OCI-LY7 (cell line): Measurements from ENCODE around the gene MIB1. TPM values are rescaled to one million over a fixed set of nuclear protein-coding genes. Genes with fewer than 3 reads are reported as not detected.

ENCODE experiments used
- BruUV-seq: library from RNA; stranded (reverse); fragments of 400-500 nt; replicated peaks from 2 replicates; lab custom pipeline; 2021; lab: Mats Ljungman, UMichigan
- CTCF ChIA-PET: fragments of 300-600 bp; sonication (Branson Sonifier 250); formaldehyde crosslinking; loops from one replicate; lab custom pipeline; 2022; ENCODE audit warnings: antibody characterized with exemption; ENCODE audit not compliant: unreplicated experiment; lab: Charles Lee
- POLR2A ChIA-PET: fragments of 300-600 bp; sonication (Branson Sonifier 250); formaldehyde crosslinking; loops from one replicate; lab custom pipeline; 2022; ENCODE audit warnings: antibody characterized with exemption; lab: Charles Lee
- DNase-seq: peaks from one replicate; pipeline ENCODE4 v3.0.0-alpha.2; 2015; ENCODE audit warnings: low spot score
- H2AFZ ChIP-seq: fragments of 200-600 bp; sonication (generic), shearing (Covaris generic); 2 replicates; pipeline ENCODE4 v1.6.1; 2014; ENCODE audit warnings: mild to moderate bottlenecking, antibody characterized with exemption, low read length, moderate library complexity
- H3K27ac ChIP-seq: fragments of 200-600 bp; sonication (generic); 2 replicates; pipeline ENCODE4 v1.5.1; 2014; ENCODE audit warnings: mixed run types, low read depth, mild to moderate bottlenecking, moderate library complexity, low read length, inconsistent platforms; ENCODE audit not compliant: poor library complexity, severe bottlenecking
- H3K36me3 ChIP-seq: fragments of 200-600 bp; sonication (generic); 2 replicates; pipeline ENCODE4 v1.6.1; 2014; ENCODE audit warnings: mild to moderate bottlenecking, antibody characterized with exemption, low read length, moderate library complexity, mixed read lengths; ENCODE audit not compliant: insufficient read depth
- H3K4me1 ChIP-seq: fragments of 200-600 bp; sonication (generic); 2 replicates; pipeline ENCODE4 v1.5.1; 2014; ENCODE audit warnings: mild to moderate bottlenecking, low read length; ENCODE audit not compliant: insufficient read depth, poor library complexity, severe bottlenecking
- H3K4me2 ChIP-seq: fragments of 200-600 bp; sonication (generic); 2 replicates; pipeline ENCODE4 v1.6.1; 2014; ENCODE audit warnings: mild to moderate bottlenecking, low read length
- H3K4me3 ChIP-seq: fragments of 200-600 bp; sonication (generic); 2 replicates; pipeline ENCODE4 v1.5.1; 2014; ENCODE audit warnings: mild to moderate bottlenecking, low read depth, low read length; ENCODE audit not compliant: poor library complexity, severe bottlenecking
- H3K79me2 ChIP-seq: fragments of 200-600 bp; sonication (generic); 2 replicates; pipeline ENCODE4 v1.6.1; 2016; ENCODE audit warnings: low read depth, mild to moderate bottlenecking, low read length, moderate library complexity, mixed read lengths; ENCODE audit not compliant: insufficient read depth
- H3K9me2 ChIP-seq: fragments of 200-600 bp; sonication (generic); 2 replicates; pipeline ENCODE4 v1.6.1; 2016; ENCODE audit warnings: mild to moderate bottlenecking, low read length, mixed read lengths; ENCODE audit not compliant: insufficient read depth
- H3K9me3 ChIP-seq: fragments of 200-600 bp; sonication (generic); 2 replicates; pipeline ENCODE4 v1.6.1; 2014; ENCODE audit warnings: mild to moderate bottlenecking, mixed run types, low read length, mixed read lengths
- H4K20me1 ChIP-seq: fragments of 200-600 bp; sonication (generic); 2 replicates; pipeline ENCODE4 v1.6.1; 2014; ENCODE audit warnings: mild to moderate bottlenecking, antibody characterized with exemption, low read length, moderate library complexity, mixed read lengths; ENCODE audit not compliant: insufficient read depth
- EZH2phosphoT487 ChIP-seq: fragments of 200-600 bp; sonication (generic); IDR thresholded peaks from 2 replicates; pipeline ENCODE4 v1.6.1; 2018; ENCODE audit warnings: low read depth, borderline replicate concordance, mild to moderate bottlenecking, mixed run types, antibody characterized with exemption, low read length, moderate library complexity, mixed read lengths
- intact Hi-C: fragments of 100-400 bp; cut with micrococcal nuclease; formaldehyde crosslinking; loops from one replicate; pipeline ENCODE4 v1.10.0; 2022; ENCODE audit not compliant: unreplicated experiment
- total RNA-seq, 2 experiments: library from RNA; depleted of rRNA in 1 of 2; stranded (reverse); fragments of >200 nt in 1 of 2; shearing (Covaris generic) in 1 of 2; gene quantifications; 2 replicates each; pipeline ENCODE4 v1.2.3, GENCODE V29; 2014 to 2022
- TF ChIP-seq, protein P1 (sequence below): fragments of 200-600 bp; sonication (generic); conservative IDR thresholded peaks from 2 replicates; pipeline ENCODE4 v1.5.1; 2014; ENCODE audit warnings: mild to moderate bottlenecking, antibody characterized with exemption, low read length, moderate library complexity, mixed read lengths

MIB1 gene
- total RNA-seq, 2 experiments from 2014 or later = 40.5 to 81.6 TPM

- intact Hi-C loops = loop anchor here (5.0 kb wide), 1 partner anchor 56 kb away; no protein-coding TSS in a partner anchor
- H3K4me3 ChIP-seq = peak overlapping the region; percentile 95
- BruUV-seq = TSS peak; percentile 46
- no peak overlapping the region for H3K27ac ChIP-seq
- H3K79me2 ChIP-seq = peaks cover 71% of the 10 kb centered on the region
- H4K20me1 ChIP-seq = peaks cover 8% of the 10 kb centered on the region; the same call in 1 of the 2 replicates
- H3K4me2 ChIP-seq = peak overlapping the region; percentile 77
- no peak for DNase-seq
- ChIA-PET CTCF (no interaction called here), POLR2A (interaction anchor here (0.6 to 4.7 kb wide), 7 partner anchors 8 to 128 kb away, joined by 3 to 50 read pairs (median 3); partner anchors contain the start of gene ABHD3)
- H2AFZ ChIP-seq = no peak overlapping the region
- peaks cover 6% of the 10 kb centered on the region; the same call in 1 of the 2 replicates for H3K36me3 ChIP-seq
- no peaks in the 10 kb centered on the region for H3K9me3 ChIP-seq
- TF ChIP-seq EZH2phosphoT487 = no peak
- TF ChIP-seq, protein P1, sequence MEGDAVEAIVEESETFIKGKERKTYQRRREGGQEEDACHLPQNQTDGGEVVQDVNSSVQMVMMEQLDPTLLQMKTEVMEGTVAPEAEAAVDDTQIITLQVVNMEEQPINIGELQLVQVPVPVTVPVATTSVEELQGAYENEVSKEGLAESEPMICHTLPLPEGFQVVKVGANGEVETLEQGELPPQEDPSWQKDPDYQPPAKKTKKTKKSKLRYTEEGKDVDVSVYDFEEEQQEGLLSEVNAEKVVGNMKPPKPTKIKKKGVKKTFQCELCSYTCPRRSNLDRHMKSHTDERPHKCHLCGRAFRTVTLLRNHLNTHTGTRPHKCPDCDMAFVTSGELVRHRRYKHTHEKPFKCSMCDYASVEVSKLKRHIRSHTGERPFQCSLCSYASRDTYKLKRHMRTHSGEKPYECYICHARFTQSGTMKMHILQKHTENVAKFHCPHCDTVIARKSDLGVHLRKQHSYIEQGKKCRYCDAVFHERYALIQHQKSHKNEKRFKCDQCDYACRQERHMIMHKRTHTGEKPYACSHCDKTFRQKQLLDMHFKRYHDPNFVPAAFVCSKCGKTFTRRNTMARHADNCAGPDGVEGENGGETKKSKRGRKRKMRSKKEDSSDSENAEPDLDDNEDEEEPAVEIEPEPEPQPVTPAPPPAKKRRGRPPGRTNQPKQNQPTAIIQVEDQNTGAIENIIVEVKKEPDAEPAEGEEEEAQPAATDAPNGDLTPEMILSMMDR = no peak
- H3K4me1 ChIP-seq = peaks cover 61% of the 10 kb centered on the region
- H3K9me2 ChIP-seq = no peaks in the 10 kb centered on the region
These were observed 2.7 kb downstream of the MIB1 start for GRCh38 chr18:21743166-21743832.

DNA sequence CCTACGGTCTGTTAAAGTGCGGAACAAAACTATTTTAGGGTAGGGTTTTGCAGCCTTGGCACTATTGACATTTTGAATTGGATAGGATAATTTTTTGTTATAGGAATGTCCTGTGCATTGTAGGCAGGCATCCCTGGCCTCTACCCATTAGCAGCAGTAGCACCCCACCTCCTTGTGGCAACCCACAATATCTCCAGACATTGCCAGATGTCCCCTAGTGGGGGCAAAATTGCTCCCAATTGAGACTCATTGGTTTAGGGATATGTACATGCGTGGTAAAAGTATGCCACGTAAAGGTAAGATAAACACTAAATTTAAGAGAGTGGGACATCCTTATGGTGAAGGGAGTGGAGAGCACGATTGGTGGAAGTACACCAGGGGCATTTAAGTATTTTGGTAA, 4.6 kb downstream of the MIB1 start:
- Histone ChIP-seq H2AFZ (no peak overlapping the region), H3K9me3 (no peaks in the 10 kb centered on the region), H3K4me3 (no peak overlapping the region), H3K27ac (no peak overlapping the region), H3K79me2 (peaks cover 90% of the 10 kb centered on the region), H3K36me3 (peaks cover 6% of the 10 kb centered on the region), H4K20me1 (peaks cover 8% of the 10 kb centered on the region; the same call in 1 of the 2 replicates), H3K9me2 (no peaks in the 10 kb centered on the region), H3K4me1 (peaks cover 59% of the 10 kb centered on the region), H3K4me2 (peak overlapping the region; percentile 31; the same call in 1 of the 2 replicates)
- BruUV-seq = no TSS peak
- TF ChIP-seq EZH2phosphoT487 = no peak
- TF ChIP-seq, protein P1 = peak; percentile 52
- ChIA-PET POLR2A (no interaction called here), CTCF (no interaction called here)
- DNase-seq = no peak
- intact Hi-C loops = no loop called here

- TF ChIP-seq EZH2phosphoT487 = no peak
- TF ChIP-seq, protein P1 = no peak
- Histone ChIP-seq H4K20me1 (peaks cover 8% of the 10 kb centered on the region; the same call in 1 of the 2 replicates), H3K9me2 (no peaks in the 10 kb centered on the region), H3K9me3 (no peaks in the 10 kb centered on the region), H3K27ac (peak overlapping the region; percentile 61), H3K4me3 (peak overlapping the region; percentile 44), H3K4me1 (peaks cover 58% of the 10 kb centered on the region), H2AFZ (no peak overlapping the region), H3K79me2 (peaks cover 100% of the 10 kb centered on the region), H3K36me3 (peaks cover 6% of the 10 kb centered on the region), H3K4me2 (peak overlapping the region; percentile 64)
- intact Hi-C loops = no loop called here
- DNase-seq = no peak
- BruUV-seq = no TSS peak
- ChIA-PET CTCF (interaction anchor here (0.9 kb wide), 1 partner anchor 62 kb away, joined by 3 read pairs; no protein-coding TSS in a partner anchor), POLR2A (interaction anchor here (0.5 to 1.8 kb wide), 3 partner anchors 29 to 112 kb away, joined by 3 to 9 read pairs (median 3); no protein-coding TSS in a partner anchor)
These were observed 6.7 kb downstream of the MIB1 start for GRCh38 chr18:21747268-21747667.
